Measurements from ENCODE around the gene FAM53B.

FAM53B gene

GRCh38 chr10:124606822-124607221 is 137.4 kb downstream of the FAM53B start:
- no peak overlapping the region for H3K4me3 Mint-ChIP-seq
- H3K27ac Mint-ChIP-seq, result no peak overlapping the region
- H3K27me3 Mint-ChIP-seq, result no peaks in the 10 kb centered on the region
- no peaks in the 10 kb centered on the region for H3K36me3 Mint-ChIP-seq (ENCODE audit: low read depth)
- no peaks in the 10 kb centered on the region for H3K9me3 Mint-ChIP-seq
- peaks cover 27% of the 10 kb centered on the region for H3K4me1 Mint-ChIP-seq (ENCODE audit: low read depth)

DNA sequence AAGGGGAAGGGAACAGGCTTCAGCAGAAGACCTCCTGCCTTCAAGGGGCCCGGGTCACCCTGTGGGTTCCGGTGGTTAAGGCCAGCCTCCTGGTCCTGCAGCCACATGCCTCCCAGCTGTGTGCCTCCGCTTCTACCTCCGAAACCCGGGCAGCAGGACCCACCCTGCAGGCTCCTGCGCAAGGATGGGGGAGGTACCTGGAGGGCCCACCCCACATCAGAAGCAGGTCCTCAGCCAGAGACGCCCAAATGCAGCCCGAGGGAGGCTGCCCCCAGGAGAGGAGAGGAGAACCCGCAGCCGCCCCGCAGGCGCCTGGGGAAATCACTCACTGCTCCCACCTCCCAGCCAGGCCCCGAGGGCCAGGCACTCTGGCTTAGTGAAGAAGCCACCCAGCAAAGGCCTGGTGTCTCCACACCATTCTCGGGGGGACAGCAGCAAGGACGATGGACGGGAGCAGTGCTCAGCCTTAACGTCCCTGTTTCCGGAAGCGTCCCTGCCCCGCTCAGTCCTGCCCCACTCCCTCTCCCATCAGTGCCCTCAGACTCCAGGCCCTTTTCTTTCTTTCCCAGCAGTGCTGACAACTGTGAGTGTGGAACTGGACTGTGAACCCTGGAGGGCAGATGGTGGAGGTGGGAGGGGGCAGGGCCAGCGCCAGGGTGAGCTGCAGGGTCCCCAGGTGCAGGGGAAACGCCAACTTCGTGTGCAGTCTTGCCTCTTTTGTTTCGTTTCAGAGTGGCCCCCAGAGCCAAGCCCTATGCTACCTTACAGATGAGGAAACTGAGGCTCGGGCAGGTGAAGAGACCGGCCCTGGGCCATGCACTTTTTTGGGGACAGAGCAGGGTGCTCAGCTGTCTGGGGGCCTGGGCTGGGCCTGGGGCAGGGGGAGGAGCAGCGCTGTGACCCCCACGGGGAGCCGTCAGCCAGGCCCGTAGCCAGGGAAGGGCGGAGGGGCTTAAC is 138.0 kb downstream of the FAM53B start:
- H3K4me1 Mint-ChIP-seq (ENCODE audit: low read depth), result peaks cover 20% of the 10 kb centered on the region
- no peaks in the 10 kb centered on the region for H3K27me3 Mint-ChIP-seq
- H3K9me3 Mint-ChIP-seq, result no peaks in the 10 kb centered on the region
- no peak overlapping the region for H3K4me3 Mint-ChIP-seq
- H3K27ac Mint-ChIP-seq, result no peak overlapping the region
- H3K36me3 Mint-ChIP-seq (ENCODE audit: low read depth), result no peaks in the 10 kb centered on the region

DNA sequence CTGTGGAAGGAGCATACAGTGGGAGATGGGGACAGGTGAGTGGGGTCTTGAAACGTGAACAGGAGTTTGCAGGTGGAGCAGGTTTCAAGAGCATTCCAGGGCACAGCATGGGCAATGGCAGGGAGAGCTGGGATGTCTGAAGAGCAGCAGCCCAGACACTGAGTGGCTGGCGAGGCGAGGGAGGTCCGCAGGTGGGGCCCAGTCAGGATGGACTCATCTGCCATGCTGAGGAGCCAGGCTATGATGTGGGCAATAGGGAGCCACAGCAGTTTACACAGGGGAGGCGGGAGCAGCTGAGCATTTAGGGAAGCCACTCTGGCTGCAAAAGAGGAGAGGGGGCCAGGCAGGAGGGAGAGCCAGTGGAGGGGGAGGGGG is 138.7 kb downstream of the FAM53B start:
- no peak overlapping the region for H3K4me3 Mint-ChIP-seq
- H3K27ac Mint-ChIP-seq, result no peak overlapping the region
- peaks cover 22% of the 10 kb centered on the region for H3K4me1 Mint-ChIP-seq (ENCODE audit: low read depth)

DNA sequence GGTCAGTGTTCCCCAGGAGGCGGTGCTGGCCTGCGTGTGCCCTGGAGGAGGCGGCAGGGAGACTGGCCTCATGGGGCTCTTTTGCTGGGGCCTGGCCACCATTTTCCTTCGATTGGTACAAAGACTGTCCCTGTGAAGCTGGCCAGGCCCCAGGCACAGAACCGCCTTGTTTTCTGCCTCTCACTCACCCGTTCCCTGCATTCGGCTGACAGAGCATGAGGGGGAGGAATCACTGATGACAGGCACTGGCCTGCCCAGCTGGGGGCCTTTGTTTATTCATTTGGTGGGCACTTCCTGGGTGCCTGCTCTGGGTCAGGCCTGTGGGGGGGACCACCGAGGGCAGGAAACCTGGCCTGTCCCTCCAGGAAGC is 139.2 kb downstream of the FAM53B start:
- Mint-ChIP-seq H3K27me3 (no peaks in the 10 kb centered on the region), H3K9me3 (no peaks in the 10 kb centered on the region), H3K36me3 (ENCODE audit: low read depth) (no peaks in the 10 kb centered on the region), H3K27ac (no peak overlapping the region), H3K4me1 (ENCODE audit: low read depth) (peaks cover 21% of the 10 kb centered on the region), H3K4me3 (no peak overlapping the region)

More for the DNA sequence above, 138.7 kb downstream of the FAM53B start:
- Mint-ChIP-seq H3K36me3 (ENCODE audit: low read depth) (no peaks in the 10 kb centered on the region), H3K9me3 (no peaks in the 10 kb centered on the region), H3K27me3 (no peaks in the 10 kb centered on the region)

DNA sequence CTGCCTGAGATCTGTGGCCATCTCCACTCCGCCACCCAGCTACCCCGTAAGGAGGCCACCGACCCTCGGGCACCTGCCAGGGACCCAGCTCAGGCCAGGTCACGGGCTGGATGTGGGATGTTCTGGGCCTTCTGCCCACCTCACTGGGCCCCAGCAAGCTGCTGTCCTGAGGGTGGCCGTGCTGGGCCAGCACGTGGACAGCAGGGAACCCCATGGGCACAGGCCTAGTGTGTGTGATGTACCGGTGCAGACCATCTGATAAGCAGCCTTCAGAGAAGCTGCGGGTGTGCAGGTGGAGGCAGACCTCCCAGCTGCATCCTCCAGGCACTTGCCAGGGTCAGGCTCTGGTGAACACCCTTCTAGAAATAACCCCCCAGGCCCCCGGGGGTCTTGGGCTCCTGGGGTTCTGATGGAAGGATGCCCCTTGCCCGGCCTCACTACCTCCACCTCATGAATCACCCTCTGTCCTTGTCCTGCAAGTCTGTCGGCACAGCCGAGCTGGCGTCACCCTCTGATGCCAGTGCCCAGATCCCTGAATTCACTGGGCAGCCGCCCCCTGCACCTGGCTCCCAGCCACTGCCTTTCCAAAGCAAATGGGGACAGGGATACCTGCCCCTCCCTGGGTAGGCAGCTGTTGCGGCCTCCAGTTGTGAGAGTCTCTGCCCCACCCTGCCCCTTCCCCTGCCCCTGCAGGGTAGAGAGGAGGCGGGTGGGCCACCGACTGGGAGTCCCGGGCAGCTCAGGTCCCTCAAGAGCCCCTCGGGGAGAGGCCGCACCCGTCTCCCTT is 139.8 kb downstream of the FAM53B start:
- Mint-ChIP-seq H3K27ac (no peak overlapping the region), H3K9me3 (no peaks in the 10 kb centered on the region), H3K4me1 (ENCODE audit: low read depth) (peaks cover 19% of the 10 kb centered on the region)

GRCh38 chr10:124603376-124604213 is 140.6 kb downstream of the FAM53B start:
- Mint-ChIP-seq H3K4me1 (ENCODE audit: low read depth) (peaks cover 23% of the 10 kb centered on the region), H3K36me3 (ENCODE audit: low read depth) (no peaks in the 10 kb centered on the region), H3K27me3 (no peaks in the 10 kb centered on the region), H3K9me3 (no peaks in the 10 kb centered on the region), H3K27ac (no peak overlapping the region), H3K4me3 (no peak overlapping the region)

More for the DNA sequence above, 139.8 kb downstream of the FAM53B start:
- Mint-ChIP-seq H3K27me3 (no peaks in the 10 kb centered on the region), H3K4me3 (no peak overlapping the region), H3K36me3 (ENCODE audit: low read depth) (no peaks in the 10 kb centered on the region)

DNA sequence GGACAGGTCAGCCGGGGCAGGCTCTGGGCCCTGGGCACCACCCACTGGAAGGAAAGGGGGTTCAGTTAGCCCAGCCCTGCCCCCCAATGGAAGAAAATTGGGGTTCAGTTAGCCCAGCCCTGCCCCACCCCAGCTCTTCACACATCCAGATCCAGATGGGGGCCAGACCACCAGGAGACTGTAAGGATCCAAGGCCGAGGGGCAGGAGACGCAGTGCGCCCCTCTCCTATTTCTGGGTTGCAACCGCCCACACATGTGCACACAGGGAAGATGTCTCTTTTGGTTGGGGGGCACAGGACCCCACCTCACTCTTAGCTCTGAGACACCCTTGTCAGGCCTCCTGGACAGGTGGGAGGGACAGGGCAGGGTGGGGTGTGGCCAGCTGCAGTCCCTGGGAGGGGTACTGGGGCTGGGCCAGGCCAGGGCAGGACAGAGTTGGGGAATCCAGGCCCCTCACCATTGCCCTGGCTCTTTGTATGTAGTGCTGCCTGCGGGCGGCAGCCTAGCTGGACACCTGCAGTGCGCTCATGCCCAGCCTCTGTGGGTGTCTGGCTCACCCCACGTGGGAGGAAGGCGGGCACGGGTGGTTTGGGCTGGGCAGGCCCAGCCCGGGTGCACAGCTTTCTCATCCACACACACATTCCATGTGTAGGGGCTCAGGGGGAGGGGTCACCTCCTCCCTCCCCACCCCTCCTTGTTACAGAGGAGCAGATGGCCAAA is 141.4 kb downstream of the FAM53B start:
- Mint-ChIP-seq H3K4me1 (ENCODE audit: low read depth) (peaks cover 26% of the 10 kb centered on the region), H3K36me3 (ENCODE audit: low read depth) (no peaks in the 10 kb centered on the region), H3K27me3 (no peaks in the 10 kb centered on the region), H3K4me3 (no peak overlapping the region), H3K9me3 (no peaks in the 10 kb centered on the region), H3K27ac (no peak overlapping the region)

- no peaks in the 10 kb centered on the region for H3K9me3 Mint-ChIP-seq
- no peaks in the 10 kb centered on the region for H3K36me3 Mint-ChIP-seq (ENCODE audit: low read depth)
- H3K27ac Mint-ChIP-seq, result no peak overlapping the region
- H3K4me1 Mint-ChIP-seq (ENCODE audit: low read depth), result peaks cover 26% of the 10 kb centered on the region
- no peaks in the 10 kb centered on the region for H3K27me3 Mint-ChIP-seq
- no peak overlapping the region for H3K4me3 Mint-ChIP-seq
Observed at GRCh38 chr10:124602121-124602561, 142.0 kb downstream of the FAM53B start.

- Mint-ChIP-seq H3K27ac (no peak overlapping the region), H3K4me1 (ENCODE audit: low read depth) (peaks cover 26% of the 10 kb centered on the region), H3K27me3 (no peaks in the 10 kb centered on the region), H3K9me3 (no peaks in the 10 kb centered on the region), H3K36me3 (ENCODE audit: low read depth) (no peaks in the 10 kb centered on the region), H3K4me3 (no peak overlapping the region)
Observed at GRCh38 chr10:124601431-124602120, 142.6 kb downstream of the FAM53B start.

DNA sequence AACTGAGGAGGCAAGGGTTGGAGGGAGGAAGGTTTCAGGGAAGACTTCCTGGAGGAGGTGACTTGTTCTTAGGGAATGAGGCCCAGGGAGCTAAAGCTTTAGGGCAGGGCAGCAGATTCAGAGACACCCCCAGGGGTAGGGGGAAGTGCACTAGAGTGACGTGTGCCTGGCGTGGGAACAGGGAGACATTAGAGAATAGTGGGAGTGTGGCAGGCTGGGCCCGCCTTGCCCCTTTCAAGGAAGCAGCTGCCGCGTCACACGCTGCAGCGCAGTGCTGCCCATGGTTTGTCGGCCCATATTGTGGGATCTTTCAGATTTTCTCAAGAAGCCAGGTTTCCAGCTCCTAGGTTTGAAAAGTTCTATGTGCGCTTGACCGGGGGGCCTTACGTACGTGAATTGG is 143.2 kb downstream of the FAM53B start:
- H3K27ac Mint-ChIP-seq, result peak overlapping the region; percentile 22
- H3K4me1 Mint-ChIP-seq (ENCODE audit: low read depth), result peaks cover 26% of the 10 kb centered on the region
- no peaks in the 10 kb centered on the region for H3K27me3 Mint-ChIP-seq
- H3K9me3 Mint-ChIP-seq, result no peaks in the 10 kb centered on the region
- no peak overlapping the region for H3K4me3 Mint-ChIP-seq
- no peaks in the 10 kb centered on the region for H3K36me3 Mint-ChIP-seq (ENCODE audit: low read depth)

DNA sequence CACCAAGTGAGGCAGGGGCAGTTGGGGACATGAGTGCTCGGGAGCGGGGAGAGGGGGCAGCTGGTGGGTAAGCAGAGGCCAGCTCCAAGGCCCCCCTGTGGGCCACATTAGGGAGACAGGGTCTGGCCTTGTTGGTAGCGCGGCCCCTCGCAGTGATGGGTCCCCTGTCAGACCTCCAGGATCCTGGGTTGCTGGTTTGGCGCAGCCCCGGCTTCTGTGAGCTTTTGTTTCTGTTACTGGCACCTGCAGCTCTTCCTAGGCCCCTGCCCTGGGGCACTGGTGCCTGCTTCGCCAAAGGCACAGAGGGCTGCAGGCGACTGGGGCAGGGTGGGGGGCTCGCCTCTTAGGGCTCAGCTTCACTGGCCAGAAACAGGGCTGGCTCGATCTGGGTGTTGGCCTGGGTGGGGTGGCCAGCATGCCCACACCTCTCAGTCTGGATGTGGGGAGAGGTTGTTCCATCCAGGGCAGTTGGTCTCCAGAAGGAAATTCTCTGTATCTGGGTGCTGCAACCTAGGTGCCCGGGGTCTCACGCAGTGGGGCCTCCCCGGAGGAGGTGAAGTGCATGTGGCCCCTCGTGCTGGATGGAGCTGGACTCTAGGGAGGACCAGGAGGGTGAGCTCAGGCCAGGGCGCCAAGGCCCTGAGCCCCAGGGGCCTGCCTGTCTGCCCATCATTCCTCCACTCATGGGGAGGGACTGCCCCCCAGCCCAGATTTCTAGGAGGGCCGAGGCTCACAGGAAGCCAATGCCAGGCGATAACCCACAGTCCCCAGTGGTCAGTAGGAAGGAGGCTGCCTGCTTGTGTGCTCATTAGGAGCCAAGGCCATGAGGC is 143.9 kb downstream of the FAM53B start:
- H3K27ac Mint-ChIP-seq, result peak overlapping the region; percentile 22
- H3K9me3 Mint-ChIP-seq, result no peaks in the 10 kb centered on the region
- peaks cover 24% of the 10 kb centered on the region for H3K4me1 Mint-ChIP-seq (ENCODE audit: low read depth)
- no peaks in the 10 kb centered on the region for H3K36me3 Mint-ChIP-seq (ENCODE audit: low read depth)
- no peak overlapping the region for H3K4me3 Mint-ChIP-seq
- H3K27me3 Mint-ChIP-seq, result no peaks in the 10 kb centered on the region

DNA sequence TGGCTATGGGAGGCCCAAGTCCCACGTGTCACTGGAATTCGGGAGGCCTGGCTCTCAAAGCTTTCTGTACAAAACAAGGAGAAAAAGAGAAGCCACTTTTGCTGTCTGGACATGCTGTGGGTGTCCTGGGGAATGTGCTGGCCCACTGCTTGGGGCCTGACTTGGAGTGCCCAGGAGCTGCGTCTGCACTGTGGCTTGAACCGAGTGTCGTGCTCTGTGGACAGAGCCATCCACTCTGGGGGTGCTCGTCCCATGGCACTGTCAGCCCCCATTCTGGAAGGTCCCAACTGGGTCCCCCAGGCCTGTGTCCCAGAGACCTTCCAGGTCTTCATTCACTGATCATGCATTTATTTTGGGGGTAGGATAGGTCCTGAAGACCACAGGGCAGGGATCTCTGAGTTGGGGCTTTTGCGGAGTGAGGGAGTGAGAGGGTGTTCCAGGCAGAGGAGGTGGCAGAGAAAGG is 144.6 kb downstream of the FAM53B start:
- Mint-ChIP-seq H3K9me3 (no peaks in the 10 kb centered on the region), H3K36me3 (ENCODE audit: low read depth) (no peaks in the 10 kb centered on the region), H3K27ac (no peak overlapping the region), H3K27me3 (no peaks in the 10 kb centered on the region), H3K4me3 (no peak overlapping the region), H3K4me1 (ENCODE audit: low read depth) (peaks cover 22% of the 10 kb centered on the region)

Data from stimulated activated naive CD8-positive, alpha-beta T cell treated with anti-CD3 and anti-CD28 coated beads, Interleukin-15, Interleukin-2, amounts not matched to agents 100 ng/mL and 50 ng/mL, for 24 hours (primary cell).